ENCODE measurements around the gene EGF. TPM values are rescaled to one million over a fixed set of nuclear protein-coding genes. Genes with fewer than 3 reads are reported as not detected.

Gene EGF
- total RNA-seq, 3 donors from 2014 or later (not counting 1 experiment from before 2014, with no cell fraction given): 0.48 to 1.2 (median 1.1) TPM

GRCh38 chr4:109886303-109886702, 26.4 kb upstream of the EGF start:
- intact Hi-C loops (cut with micrococcal nuclease): no loop called here
- Mint-ChIP-seq H3K4me3 (no peak overlapping the region), H3K27me3 (ENCODE audit: low read depth in 2 of 2) (peaks cover 8 to 13% of the 10 kb centered on the region in 2 donors), H3K9me3 (no peaks in the 10 kb centered on the region), H3K4me1 (no peaks in the 10 kb centered on the region), H3K36me3 (no peaks in the 10 kb centered on the region), H3K27ac (no peak overlapping the region)
- H3K27ac ChIP-seq (ENCODE audit: low read length): no peak overlapping the region
- no peaks in the 10 kb centered on the region for H3K36me3 ChIP-seq (ENCODE audit: control insufficient read depth, insufficient read depth, low read length)
- no peak for ATAC-seq
- no peak for TF ChIP-seq CTCF (IDR thresholded peaks at IDR 0.05)
- no peak for DNase-seq
- no peaks in the 10 kb centered on the region for H3K4me1 ChIP-seq (ENCODE audit: control insufficient read depth, insufficient read depth, low read length)
- H3K9me3 ChIP-seq (ENCODE audit: control insufficient read depth, insufficient read depth, low read length): no peaks in the 10 kb centered on the region
- H3K27me3 ChIP-seq (ENCODE audit: control insufficient read depth, insufficient read depth, low read length): no peaks in the 10 kb centered on the region
- H3K4me3 ChIP-seq (ENCODE audit: low read length): no peak overlapping the region

- no peaks in the 10 kb centered on the region for H3K36me3 Mint-ChIP-seq
- DNase-seq (no peak), ATAC-seq (no peak)
- Histone ChIP-seq H3K9me3 (ENCODE audit: control insufficient read depth, insufficient read depth, low read length) (no peaks in the 10 kb centered on the region), H3K4me3 (ENCODE audit: low read length) (no peak overlapping the region), H3K27ac (ENCODE audit: low read length) (no peak overlapping the region), H3K27me3 (ENCODE audit: control insufficient read depth, insufficient read depth, low read length) (no peaks in the 10 kb centered on the region), H3K4me1 (ENCODE audit: control insufficient read depth, insufficient read depth, low read length) (no peaks in the 10 kb centered on the region), H3K36me3 (ENCODE audit: control insufficient read depth, insufficient read depth, low read length) (no peaks in the 10 kb centered on the region)
- no peak overlapping the region for H3K4me3 Mint-ChIP-seq
- no peaks in the 10 kb centered on the region for H3K4me1 Mint-ChIP-seq
- WGBS (ENCODE audit: insufficient coverage): 56% methylated on average over 5 of the region's 6 CpGs
- TF ChIP-seq CTCF (IDR thresholded peaks at IDR 0.05): no peak
- no peak overlapping the region for H3K27ac Mint-ChIP-seq
- intact Hi-C loops (cut with micrococcal nuclease): no loop called here
- H3K9me3 Mint-ChIP-seq: no peaks in the 10 kb centered on the region
- peaks cover 8 to 11% of the 10 kb centered on the region in 2 donors for H3K27me3 Mint-ChIP-seq (ENCODE audit: low read depth in 2 of 2)
These were observed 25.6 kb upstream of the EGF start for GRCh38 chr4:109887071-109887470.

- Mint-ChIP-seq H3K27me3 (ENCODE audit: low read depth in 2 of 2) (peaks cover 0 to 5% of the 10 kb centered on the region in 2 donors), H3K9me3 (no peaks in the 10 kb centered on the region), H3K36me3 (no peaks in the 10 kb centered on the region), H3K27ac (no peak overlapping the region), H3K4me3 (no peak overlapping the region), H3K4me1 (no peaks in the 10 kb centered on the region)
- no peaks in the 10 kb centered on the region for H3K36me3 ChIP-seq (ENCODE audit: control insufficient read depth, insufficient read depth, low read length)
- DNase-seq: no peak
- H3K4me3 ChIP-seq (ENCODE audit: low read length): no peak overlapping the region
- no peak for ATAC-seq
- intact Hi-C loops (cut with micrococcal nuclease): no loop called here
- H3K4me1 ChIP-seq (ENCODE audit: control insufficient read depth, insufficient read depth, low read length): no peaks in the 10 kb centered on the region
- no peak overlapping the region for H3K27ac ChIP-seq (ENCODE audit: low read length)
- TF ChIP-seq CTCF (IDR thresholded peaks at IDR 0.05): no peak
- H3K27me3 ChIP-seq (ENCODE audit: control insufficient read depth, insufficient read depth, low read length): no peaks in the 10 kb centered on the region
- no peaks in the 10 kb centered on the region for H3K9me3 ChIP-seq (ENCODE audit: control insufficient read depth, insufficient read depth, low read length)
These were observed 22.6 kb upstream of the EGF start for GRCh38 chr4:109890076-109890475.

GRCh38 chr4:109902559-109903251, 10.0 kb upstream of the EGF start:
- Histone ChIP-seq H3K36me3 (ENCODE audit: control insufficient read depth, insufficient read depth, low read length) (no peaks in the 10 kb centered on the region), H3K4me3 (ENCODE audit: low read length) (no peak overlapping the region), H3K27ac (ENCODE audit: low read length) (no peak overlapping the region), H3K4me1 (ENCODE audit: control insufficient read depth, insufficient read depth, low read length) (no peaks in the 10 kb centered on the region), H3K27me3 (ENCODE audit: control insufficient read depth, insufficient read depth, low read length) (no peaks in the 10 kb centered on the region), H3K9me3 (ENCODE audit: control insufficient read depth, insufficient read depth, low read length) (no peaks in the 10 kb centered on the region)
- intact Hi-C loops (cut with micrococcal nuclease): no loop called here
- H3K27me3 Mint-ChIP-seq (ENCODE audit: low read depth in 2 of 2): peaks cover 12 to 20% of the 10 kb centered on the region in 2 donors
- H3K4me1 Mint-ChIP-seq: no peaks in the 10 kb centered on the region
- no peak for TF ChIP-seq CTCF (IDR thresholded peaks at IDR 0.05)
- H3K4me3 Mint-ChIP-seq: no peak overlapping the region
- WGBS (ENCODE audit: insufficient coverage): 92% methylated on average over 4 of the region's 8 CpGs
- no peak for ATAC-seq
- H3K27ac Mint-ChIP-seq: no peak overlapping the region
- no peaks in the 10 kb centered on the region for H3K36me3 Mint-ChIP-seq
- H3K9me3 Mint-ChIP-seq: peaks cover 0 to 2% of the 10 kb centered on the region in 2 donors
- DNase-seq: no peak
